AG10803 (cell line): ENCODE results near the gene RPL13A.

Experiments
- DNase-seq: peaks from one replicate; pipeline ENCODE4 v3.0.0; 2010; ENCODE audit warnings: low read depth
- H3K4me3 ChIP-seq: 2 replicates; pipeline ENCODE4 v1.5.1; 2011; ENCODE audit warnings: mild to moderate bottlenecking, low read length, control low read depth
- CTCF ChIP-seq: conservative IDR thresholded peaks from 2 replicates; pipeline ENCODE4 v1.5.1; 2011; ENCODE audit warnings: mild to moderate bottlenecking, low read length, control low read depth, inconsistent platforms

The RPL13A gene

DNA sequence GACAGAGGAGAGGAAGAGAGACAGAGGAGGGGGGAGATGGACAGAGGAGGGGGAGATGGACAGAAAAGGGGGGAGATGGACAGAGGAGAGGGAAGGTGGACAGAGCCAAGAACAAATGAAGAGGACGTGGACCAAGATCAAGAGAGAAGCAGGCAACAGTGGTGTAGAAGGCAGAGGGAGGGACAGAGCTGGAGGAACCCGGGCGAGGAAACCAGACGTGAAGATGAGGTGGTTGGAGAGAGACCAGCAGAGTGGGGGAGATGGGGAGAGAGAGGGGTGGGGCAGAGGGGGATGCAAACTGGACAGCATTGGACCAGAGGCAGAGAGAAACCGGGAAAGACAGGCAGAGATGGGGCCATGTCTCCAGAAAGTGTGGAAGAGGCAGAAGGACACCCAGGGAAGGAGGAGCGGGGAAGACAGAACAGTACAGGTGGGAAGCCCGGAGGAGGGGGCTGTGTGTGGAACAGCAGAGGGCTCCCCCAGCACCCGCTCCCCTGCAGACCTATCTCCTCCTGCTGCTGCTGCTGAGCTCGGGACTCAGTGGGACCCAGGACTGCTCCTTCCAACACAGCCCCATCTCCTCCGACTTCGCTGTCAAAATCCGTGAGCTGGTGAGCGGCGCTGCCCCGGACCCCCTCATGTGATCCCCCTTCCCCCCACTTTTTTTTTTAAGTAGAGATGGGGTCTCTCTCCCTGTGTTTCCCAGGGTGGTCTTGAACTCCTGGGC is 12.1 kb upstream of the RPL13A start:
- H3K4me3 ChIP-seq = peak overlapping the region; percentile 76

GRCh38 chr19:49475995-49476880 is 11.2 kb upstream of the RPL13A start:
- H3K4me3 ChIP-seq = no peak overlapping the region
- peak; percentile 60 for TF ChIP-seq CTCF
- DNase-seq = no peak

More for the DNA sequence above, 12.1 kb upstream of the RPL13A start:
- TF ChIP-seq CTCF = no peak
- DNase-seq = no peak

DNA sequence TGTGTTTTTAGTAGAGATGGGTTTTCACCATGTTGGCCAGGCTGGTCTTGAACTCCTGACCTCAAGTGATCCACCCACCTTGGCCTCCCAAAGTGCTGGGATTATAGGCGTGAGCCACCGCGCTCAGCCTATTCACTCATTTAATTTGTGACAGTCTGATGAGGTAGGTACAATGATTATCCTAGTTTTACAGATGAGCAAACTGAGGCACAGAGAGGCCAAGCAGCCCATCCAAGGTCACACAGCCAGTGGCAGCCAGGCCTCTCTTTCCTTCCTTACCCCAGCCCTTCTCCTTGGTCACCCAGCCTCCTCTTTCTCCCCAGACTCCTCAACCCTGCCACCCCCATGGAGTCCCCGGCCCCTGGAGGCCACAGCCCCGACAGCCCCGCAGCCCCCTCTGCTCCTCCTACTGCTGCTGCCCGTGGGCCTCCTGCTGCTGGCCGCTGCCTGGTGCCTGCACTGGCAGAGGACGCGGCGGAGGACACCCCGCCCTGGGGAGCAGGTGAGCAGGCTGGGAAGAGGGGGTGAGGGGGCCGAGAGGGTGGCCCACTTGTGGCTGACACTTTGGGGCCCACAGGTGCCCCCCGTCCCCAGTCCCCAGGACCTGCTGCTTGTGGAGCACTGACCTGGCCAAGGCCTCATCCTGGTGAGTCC is 7.3 kb upstream of the RPL13A start:
- TF ChIP-seq CTCF = no peak
- H3K4me3 ChIP-seq = no peak overlapping the region
- DNase-seq = no peak

DNA sequence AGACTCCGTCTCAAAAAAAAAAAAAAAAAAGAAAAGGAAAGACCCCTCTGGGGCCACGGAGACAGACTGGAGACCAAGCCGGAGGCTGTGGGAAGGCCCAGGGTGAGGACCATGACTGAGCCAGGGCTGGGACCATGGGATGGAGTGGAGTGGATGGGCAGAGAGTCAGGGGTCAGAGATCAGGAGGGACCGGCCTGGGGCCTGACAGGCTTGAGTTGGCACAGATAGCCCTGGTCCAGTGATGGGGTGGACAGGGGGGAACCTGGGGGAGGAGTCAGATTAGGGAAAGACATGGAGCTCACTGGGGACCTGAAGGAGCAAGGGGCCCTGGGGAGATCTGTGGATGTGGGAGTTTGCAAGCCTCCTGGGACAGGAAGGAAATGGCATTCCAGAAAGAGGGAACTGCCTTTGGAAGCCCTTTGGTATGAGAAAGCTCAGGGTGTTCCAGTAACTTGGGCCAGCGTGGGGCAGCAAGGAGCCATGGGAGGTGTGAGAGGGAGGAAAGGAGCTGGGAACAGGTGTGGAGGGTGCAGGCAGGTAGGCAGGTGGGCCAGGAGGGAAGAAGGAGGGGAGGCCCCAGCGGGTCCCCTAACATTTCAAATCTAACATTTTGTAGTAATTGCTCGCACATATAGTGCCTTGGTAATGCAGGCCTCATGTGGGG is 6.3 kb upstream of the RPL13A start:
- no peak for TF ChIP-seq CTCF
- no peak for DNase-seq
- H3K4me3 ChIP-seq = no peak overlapping the region

- no peak overlapping the region for H3K4me3 ChIP-seq
- DNase-seq = no peak
- no peak for TF ChIP-seq CTCF
Measured at GRCh38 chr19:49486232-49486631, 1.2 kb upstream of the RPL13A start.

DNA sequence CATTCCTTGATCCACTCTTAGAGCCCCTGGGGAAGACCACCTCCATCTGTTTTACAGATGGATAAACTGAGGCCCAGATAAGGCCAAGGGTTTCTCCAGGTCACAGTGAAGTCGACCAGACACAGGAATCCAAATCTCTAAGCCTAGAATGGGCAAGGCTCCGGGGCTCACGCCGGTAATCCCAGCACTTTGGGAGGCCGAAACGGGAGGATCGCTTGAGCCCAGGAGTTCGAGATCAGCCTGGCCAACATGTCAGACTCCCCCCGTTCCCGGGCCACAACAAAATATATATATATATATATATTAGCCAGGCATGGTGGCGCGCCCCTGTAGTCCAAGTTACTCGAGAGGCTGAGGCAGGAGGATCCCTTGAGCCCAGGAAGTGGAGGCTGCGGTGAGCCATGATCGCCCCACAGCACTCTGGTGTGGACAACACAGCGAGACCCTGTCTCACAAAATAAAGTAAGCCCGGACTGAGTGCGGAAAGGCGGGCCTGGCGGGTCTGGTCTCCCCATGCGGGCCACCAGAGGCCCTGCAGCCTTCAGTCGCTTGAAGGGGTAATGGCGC is 615 bp upstream of the RPL13A start:
- DNase-seq = no peak
- H3K4me3 ChIP-seq = no peak overlapping the region
- TF ChIP-seq CTCF = no peak
